Panc1 (cell line): Measurements from ENCODE around the gene YKT6.

Source experiments
- POLR2AphosphoS5 ChIP-seq: IDR thresholded peaks from 2 replicates; pipeline ENCODE4 v1.6.1; 2012; ENCODE audit warnings: mild to moderate bottlenecking, low read depth, low read length, moderate library complexity
- SIN3A ChIP-seq: IDR thresholded peaks from 2 replicates; pipeline ENCODE4 v1.6.1; 2012; ENCODE audit warnings: low read depth, mild to moderate bottlenecking, low read length, moderate library complexity, borderline replicate concordance; ENCODE audit not compliant: insufficient read depth
- TCF7L2 ChIP-seq: IDR thresholded peaks from 2 replicates; pipeline ENCODE4 v1.6.1; 2011; ENCODE audit warnings: mild to moderate bottlenecking, low read depth, low read length, inconsistent platforms
- TF ChIP-seq, protein P1 (sequence below): fragments of 450-650 bp; IDR thresholded peaks from 2 replicates; pipeline ENCODE4 v1.5.1; 2017; ENCODE audit warnings: mild to moderate bottlenecking
- TF ChIP-seq, protein P2 (sequence below), 2 experiments: IDR thresholded peaks; 2 replicates each; pipeline ENCODE4 v1.6.1; 2011 to 2012; ENCODE audit warnings: low read depth in 2 of 2, control low read depth in 1 of 2, low read length in 1 of 2, mild to moderate bottlenecking in 1 of 2, moderate library complexity in 1 of 2; ENCODE audit not compliant: insufficient read depth in 1 of 2

DNA sequence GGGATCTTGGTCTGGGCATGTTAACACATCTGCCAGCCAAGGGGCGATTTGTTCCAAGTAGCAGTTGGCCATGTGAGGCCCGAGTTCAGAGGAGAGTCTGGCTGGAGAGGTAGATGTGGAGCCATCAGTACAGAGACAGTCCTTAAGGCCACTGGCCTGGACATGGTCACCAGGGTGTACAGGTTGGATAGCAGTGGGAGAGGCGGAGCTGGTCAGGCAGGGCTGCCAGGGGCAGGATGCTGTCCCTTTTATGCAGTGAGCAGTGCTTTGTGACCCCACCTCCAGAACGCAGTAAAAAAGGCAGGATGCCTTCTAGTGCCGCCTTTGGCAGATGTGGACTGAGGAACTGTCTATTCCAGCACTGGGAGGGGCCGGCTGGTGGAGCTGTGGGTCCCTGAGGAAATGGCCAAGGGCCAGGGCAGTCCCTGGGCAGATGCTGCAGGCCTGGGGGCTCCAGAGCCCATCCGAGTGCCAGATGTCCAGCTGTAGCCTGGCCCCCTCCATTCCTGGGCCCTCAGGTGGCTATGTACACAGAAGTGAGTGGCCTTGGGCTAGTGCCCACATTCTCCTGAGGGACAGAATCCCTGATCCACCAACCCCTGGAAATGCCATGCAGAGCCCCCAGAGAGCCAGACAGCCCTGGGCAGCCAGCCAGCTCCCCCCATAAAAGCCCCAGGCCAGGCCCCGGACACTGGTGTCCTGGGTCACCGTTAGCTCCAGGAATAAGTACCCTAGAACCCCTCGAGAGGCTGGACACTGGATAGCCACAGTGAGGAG, 42.5 kb upstream of the YKT6 start:
- TF ChIP-seq, protein P1, sequence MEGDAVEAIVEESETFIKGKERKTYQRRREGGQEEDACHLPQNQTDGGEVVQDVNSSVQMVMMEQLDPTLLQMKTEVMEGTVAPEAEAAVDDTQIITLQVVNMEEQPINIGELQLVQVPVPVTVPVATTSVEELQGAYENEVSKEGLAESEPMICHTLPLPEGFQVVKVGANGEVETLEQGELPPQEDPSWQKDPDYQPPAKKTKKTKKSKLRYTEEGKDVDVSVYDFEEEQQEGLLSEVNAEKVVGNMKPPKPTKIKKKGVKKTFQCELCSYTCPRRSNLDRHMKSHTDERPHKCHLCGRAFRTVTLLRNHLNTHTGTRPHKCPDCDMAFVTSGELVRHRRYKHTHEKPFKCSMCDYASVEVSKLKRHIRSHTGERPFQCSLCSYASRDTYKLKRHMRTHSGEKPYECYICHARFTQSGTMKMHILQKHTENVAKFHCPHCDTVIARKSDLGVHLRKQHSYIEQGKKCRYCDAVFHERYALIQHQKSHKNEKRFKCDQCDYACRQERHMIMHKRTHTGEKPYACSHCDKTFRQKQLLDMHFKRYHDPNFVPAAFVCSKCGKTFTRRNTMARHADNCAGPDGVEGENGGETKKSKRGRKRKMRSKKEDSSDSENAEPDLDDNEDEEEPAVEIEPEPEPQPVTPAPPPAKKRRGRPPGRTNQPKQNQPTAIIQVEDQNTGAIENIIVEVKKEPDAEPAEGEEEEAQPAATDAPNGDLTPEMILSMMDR, result no peak
- TF ChIP-seq POLR2AphosphoS5, result no peak
- TF ChIP-seq, protein P2, sequence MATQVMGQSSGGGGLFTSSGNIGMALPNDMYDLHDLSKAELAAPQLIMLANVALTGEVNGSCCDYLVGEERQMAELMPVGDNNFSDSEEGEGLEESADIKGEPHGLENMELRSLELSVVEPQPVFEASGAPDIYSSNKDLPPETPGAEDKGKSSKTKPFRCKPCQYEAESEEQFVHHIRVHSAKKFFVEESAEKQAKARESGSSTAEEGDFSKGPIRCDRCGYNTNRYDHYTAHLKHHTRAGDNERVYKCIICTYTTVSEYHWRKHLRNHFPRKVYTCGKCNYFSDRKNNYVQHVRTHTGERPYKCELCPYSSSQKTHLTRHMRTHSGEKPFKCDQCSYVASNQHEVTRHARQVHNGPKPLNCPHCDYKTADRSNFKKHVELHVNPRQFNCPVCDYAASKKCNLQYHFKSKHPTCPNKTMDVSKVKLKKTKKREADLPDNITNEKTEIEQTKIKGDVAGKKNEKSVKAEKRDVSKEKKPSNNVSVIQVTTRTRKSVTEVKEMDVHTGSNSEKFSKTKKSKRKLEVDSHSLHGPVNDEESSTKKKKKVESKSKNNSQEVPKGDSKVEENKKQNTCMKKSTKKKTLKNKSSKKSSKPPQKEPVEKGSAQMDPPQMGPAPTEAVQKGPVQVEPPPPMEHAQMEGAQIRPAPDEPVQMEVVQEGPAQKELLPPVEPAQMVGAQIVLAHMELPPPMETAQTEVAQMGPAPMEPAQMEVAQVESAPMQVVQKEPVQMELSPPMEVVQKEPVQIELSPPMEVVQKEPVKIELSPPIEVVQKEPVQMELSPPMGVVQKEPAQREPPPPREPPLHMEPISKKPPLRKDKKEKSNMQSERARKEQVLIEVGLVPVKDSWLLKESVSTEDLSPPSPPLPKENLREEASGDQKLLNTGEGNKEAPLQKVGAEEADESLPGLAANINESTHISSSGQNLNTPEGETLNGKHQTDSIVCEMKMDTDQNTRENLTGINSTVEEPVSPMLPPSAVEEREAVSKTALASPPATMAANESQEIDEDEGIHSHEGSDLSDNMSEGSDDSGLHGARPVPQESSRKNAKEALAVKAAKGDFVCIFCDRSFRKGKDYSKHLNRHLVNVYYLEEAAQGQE (IDR thresholded peaks at IDR 0.05; ENCODE audit: insufficient read depth in 1 of 2, low read depth in 2 of 2, low read length in 1 of 2), result no peak
- TF ChIP-seq SIN3A, result no peak
- no peak for TF ChIP-seq TCF7L2
